ENCODE measurements around the gene TRAF1. TPM values are rescaled to one million over a fixed set of nuclear protein-coding genes. Genes with fewer than 3 reads are reported as not detected.

Gene TRAF1
- polyA plus RNA-seq, 1 donor from 2014 or later, result 0.89 TPM

DNA sequence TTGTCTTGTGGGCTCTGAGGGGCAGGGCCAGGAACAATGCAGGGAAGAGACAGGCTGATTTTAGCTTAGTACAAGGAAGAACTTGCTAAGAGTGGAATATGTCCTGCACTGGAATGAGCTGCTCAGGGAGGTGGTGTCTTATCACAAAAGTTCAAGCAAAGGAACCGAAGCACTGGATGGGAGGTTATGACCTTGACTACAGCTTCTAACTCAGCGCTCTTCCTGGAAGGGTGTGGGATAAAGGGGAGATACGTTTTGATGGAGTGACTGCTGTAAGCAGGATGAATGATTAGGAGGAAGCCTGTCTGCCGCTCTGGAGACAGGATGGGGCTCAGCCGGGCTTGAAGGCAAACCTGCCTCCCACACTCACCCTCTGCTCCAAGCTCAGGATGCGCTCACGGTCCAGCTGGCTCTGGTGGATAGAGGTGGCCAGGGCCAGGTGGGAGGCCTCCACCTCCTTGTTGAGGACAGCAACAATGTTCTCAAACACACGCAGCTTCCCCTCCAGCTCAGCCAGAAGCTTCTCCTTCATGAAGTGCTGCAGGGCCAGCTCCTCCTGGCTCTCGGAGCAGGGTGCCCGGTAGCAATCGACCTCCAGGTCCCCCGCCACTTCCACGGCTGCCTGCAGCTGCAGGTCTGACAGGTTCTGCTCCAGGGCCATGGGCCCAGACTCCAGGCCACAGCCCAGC, 13.5 kb downstream of the TRAF1 start:
- Histone ChIP-seq H3K4me2 (ENCODE audit: low read length) (no peak overlapping the region), H3K27ac (ENCODE audit: low read length) (no peak overlapping the region), H3K9me3 (ENCODE audit: low read length) (no peaks in the 10 kb centered on the region), H3K27me3 (ENCODE audit: insufficient read depth, low read depth, low read length) (no peaks in the 10 kb centered on the region), H3K4me3 (ENCODE audit: low read length) (no peak overlapping the region), H3K36me3 (ENCODE audit: insufficient read depth, low read length) (no peaks in the 10 kb centered on the region), H3K9me2 (ENCODE audit: insufficient read depth, low read length) (no peaks in the 10 kb centered on the region), H3K9ac (ENCODE audit: low read length) (no peak overlapping the region), H2AFZ (ENCODE audit: low read depth, low read length) (no peak overlapping the region), H3F3A (ENCODE audit: insufficient read depth, low read length, poor library complexity, severe bottlenecking) (no peaks in the 10 kb centered on the region), H3K79me2 (replicated peaks; ENCODE audit: insufficient read depth, low read length) (no peaks in the 10 kb centered on the region), H4K20me1 (ENCODE audit: insufficient read depth) (no peaks in the 10 kb centered on the region)
- TF ChIP-seq, protein P1, sequence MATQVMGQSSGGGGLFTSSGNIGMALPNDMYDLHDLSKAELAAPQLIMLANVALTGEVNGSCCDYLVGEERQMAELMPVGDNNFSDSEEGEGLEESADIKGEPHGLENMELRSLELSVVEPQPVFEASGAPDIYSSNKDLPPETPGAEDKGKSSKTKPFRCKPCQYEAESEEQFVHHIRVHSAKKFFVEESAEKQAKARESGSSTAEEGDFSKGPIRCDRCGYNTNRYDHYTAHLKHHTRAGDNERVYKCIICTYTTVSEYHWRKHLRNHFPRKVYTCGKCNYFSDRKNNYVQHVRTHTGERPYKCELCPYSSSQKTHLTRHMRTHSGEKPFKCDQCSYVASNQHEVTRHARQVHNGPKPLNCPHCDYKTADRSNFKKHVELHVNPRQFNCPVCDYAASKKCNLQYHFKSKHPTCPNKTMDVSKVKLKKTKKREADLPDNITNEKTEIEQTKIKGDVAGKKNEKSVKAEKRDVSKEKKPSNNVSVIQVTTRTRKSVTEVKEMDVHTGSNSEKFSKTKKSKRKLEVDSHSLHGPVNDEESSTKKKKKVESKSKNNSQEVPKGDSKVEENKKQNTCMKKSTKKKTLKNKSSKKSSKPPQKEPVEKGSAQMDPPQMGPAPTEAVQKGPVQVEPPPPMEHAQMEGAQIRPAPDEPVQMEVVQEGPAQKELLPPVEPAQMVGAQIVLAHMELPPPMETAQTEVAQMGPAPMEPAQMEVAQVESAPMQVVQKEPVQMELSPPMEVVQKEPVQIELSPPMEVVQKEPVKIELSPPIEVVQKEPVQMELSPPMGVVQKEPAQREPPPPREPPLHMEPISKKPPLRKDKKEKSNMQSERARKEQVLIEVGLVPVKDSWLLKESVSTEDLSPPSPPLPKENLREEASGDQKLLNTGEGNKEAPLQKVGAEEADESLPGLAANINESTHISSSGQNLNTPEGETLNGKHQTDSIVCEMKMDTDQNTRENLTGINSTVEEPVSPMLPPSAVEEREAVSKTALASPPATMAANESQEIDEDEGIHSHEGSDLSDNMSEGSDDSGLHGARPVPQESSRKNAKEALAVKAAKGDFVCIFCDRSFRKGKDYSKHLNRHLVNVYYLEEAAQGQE (IDR thresholded peaks at IDR 0.05; ENCODE audit: borderline replicate concordance), result no peak
- TF ChIP-seq SMC3 (conservative IDR thresholded peaks at IDR 0.05; ENCODE audit: poor library complexity), result no peak

- no peak overlapping the region for H3K4me2 ChIP-seq (ENCODE audit: low read length)
- TF ChIP-seq, protein P1 (IDR thresholded peaks at IDR 0.05; ENCODE audit: borderline replicate concordance), result no peak
- TF ChIP-seq TAF1 (IDR thresholded peaks at IDR 0.05; ENCODE audit: low read depth) (no peak), EP300 (conservative IDR thresholded peaks at IDR 0.05; ENCODE audit: poor library complexity, severe bottlenecking) (no peak), RAD21 (conservative IDR thresholded peaks at IDR 0.05) (no peak), SMC3 (conservative IDR thresholded peaks at IDR 0.05; ENCODE audit: poor library complexity) (no peak), EZH2 (IDR thresholded peaks at IDR 0.05; ENCODE audit: borderline replicate concordance, insufficient read depth, low read length, poor library complexity, severe bottlenecking) (no peak), POLR2AphosphoS5 (IDR thresholded peaks at IDR 0.05) (no peak), MXI1 (conservative IDR thresholded peaks at IDR 0.05; ENCODE audit: poor library complexity, severe bottlenecking) (no peak)
- TF ChIP-seq, protein P2, sequence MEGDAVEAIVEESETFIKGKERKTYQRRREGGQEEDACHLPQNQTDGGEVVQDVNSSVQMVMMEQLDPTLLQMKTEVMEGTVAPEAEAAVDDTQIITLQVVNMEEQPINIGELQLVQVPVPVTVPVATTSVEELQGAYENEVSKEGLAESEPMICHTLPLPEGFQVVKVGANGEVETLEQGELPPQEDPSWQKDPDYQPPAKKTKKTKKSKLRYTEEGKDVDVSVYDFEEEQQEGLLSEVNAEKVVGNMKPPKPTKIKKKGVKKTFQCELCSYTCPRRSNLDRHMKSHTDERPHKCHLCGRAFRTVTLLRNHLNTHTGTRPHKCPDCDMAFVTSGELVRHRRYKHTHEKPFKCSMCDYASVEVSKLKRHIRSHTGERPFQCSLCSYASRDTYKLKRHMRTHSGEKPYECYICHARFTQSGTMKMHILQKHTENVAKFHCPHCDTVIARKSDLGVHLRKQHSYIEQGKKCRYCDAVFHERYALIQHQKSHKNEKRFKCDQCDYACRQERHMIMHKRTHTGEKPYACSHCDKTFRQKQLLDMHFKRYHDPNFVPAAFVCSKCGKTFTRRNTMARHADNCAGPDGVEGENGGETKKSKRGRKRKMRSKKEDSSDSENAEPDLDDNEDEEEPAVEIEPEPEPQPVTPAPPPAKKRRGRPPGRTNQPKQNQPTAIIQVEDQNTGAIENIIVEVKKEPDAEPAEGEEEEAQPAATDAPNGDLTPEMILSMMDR (IDR thresholded peaks at IDR 0.05; ENCODE audit: poor library complexity, severe bottlenecking), result no peak
- no peak overlapping the region for H2AFZ ChIP-seq (ENCODE audit: low read depth, low read length)
These were observed 15.2 kb downstream of the TRAF1 start for GRCh38 chr9:120911295-120911837.

More at GRCh38 chr9:120911295-120911837, 15.2 kb downstream of the TRAF1 start:
- no peaks in the 10 kb centered on the region for H3K79me2 ChIP-seq (replicated peaks; ENCODE audit: insufficient read depth, low read length)
- H3K27me3 ChIP-seq (ENCODE audit: insufficient read depth, low read depth, low read length), result no peaks in the 10 kb centered on the region
- no peaks in the 10 kb centered on the region for H4K20me1 ChIP-seq (ENCODE audit: insufficient read depth)
- H3K36me3 ChIP-seq (ENCODE audit: insufficient read depth, low read length), result no peaks in the 10 kb centered on the region
- no peak overlapping the region for H3K9ac ChIP-seq (ENCODE audit: low read length)
- H3F3A ChIP-seq (ENCODE audit: insufficient read depth, low read length, poor library complexity, severe bottlenecking), result no peaks in the 10 kb centered on the region
- no peaks in the 10 kb centered on the region for H3K9me2 ChIP-seq (ENCODE audit: insufficient read depth, low read length)
- no peaks in the 10 kb centered on the region for H3K9me3 ChIP-seq (ENCODE audit: low read length)
- H3K27ac ChIP-seq (ENCODE audit: low read length), result no peak overlapping the region
- no peak overlapping the region for H3K4me3 ChIP-seq (ENCODE audit: low read length)

Measured in neural cell (in vitro differentiated cells).